Muscle layer of duodenum (tissue), 2 donors: ENCODE measurements around the gene CLTCL1.
A peak's percentile ranks its signal among the peaks of the same experiment; 100 is the strongest.

Source experiments
- H3K27ac ChIP-seq: one replicate; pipeline ENCODE4 v1.7.0; 2013; ENCODE audit warnings: mild to moderate bottlenecking, low read length
- H3K27me3 ChIP-seq: one replicate; pipeline ENCODE4 v1.7.0; 2013; ENCODE audit warnings: low read depth, mild to moderate bottlenecking, control low read depth, low read length
- H3K36me3 ChIP-seq, 2 donors: one replicate each; pipeline ENCODE4 v1.7.0; 2013; ENCODE audit warnings: low read length in 2 of 2, control low read depth in 1 of 2, mild to moderate bottlenecking in 1 of 2; ENCODE audit not compliant: insufficient read depth in 2 of 2, control insufficient read depth in 1 of 2
- H3K4me1 ChIP-seq, 2 donors: one replicate each; pipeline ENCODE4 v1.7.0; 2013; ENCODE audit warnings: low read length in 2 of 2, mild to moderate bottlenecking in 2 of 2, control low read depth in 1 of 2, moderate library complexity in 1 of 2; ENCODE audit not compliant: insufficient read depth in 2 of 2, control insufficient read depth in 1 of 2
- H3K4me3 ChIP-seq, 2 donors: one replicate each; pipeline ENCODE4 v1.7.0; 2013; ENCODE audit warnings: low read length in 2 of 2, low read depth in 1 of 2, mild to moderate bottlenecking in 1 of 2
- H3K9me3 ChIP-seq, 2 donors: one replicate each; pipeline ENCODE4 v1.7.0; 2013; ENCODE audit warnings: low read length in 2 of 2, control low read depth in 1 of 2, mild to moderate bottlenecking in 1 of 2; ENCODE audit not compliant: control insufficient read depth in 1 of 2
- donor health status: healthy.

The CLTCL1 gene

GRCh38 chr22:19178657-19179496, 112.6 kb downstream of the CLTCL1 start, which contains the start of gene SLC25A1:
TSS of gene SLC25A1 (minus strand) at chr22:19178736. CDS start at chr22:19178673, 63 bp downstream.
- no peaks in the 10 kb centered on the region for H3K36me3 ChIP-seq
- H3K9me3 ChIP-seq, result no peaks in the 10 kb centered on the region
- H3K4me3 ChIP-seq, result peak within 1 kb of the TSS; percentile 47 to 80
- peaks cover 3 to 39% of the 10 kb centered on the region in 2 donors for H3K4me1 ChIP-seq
- no peaks in the 10 kb centered on the region for H3K27me3 ChIP-seq
- H3K27ac ChIP-seq, result peak within 1 kb of the TSS; percentile 45

GRCh38 chr22:19178065-19178656, 113.4 kb downstream of the CLTCL1 start:
- Histone ChIP-seq H3K4me1 (peaks cover 3 to 46% of the 10 kb centered on the region in 2 donors), H3K4me3 (peak overlapping the region; percentile 30 to 80), H3K27me3 (no peaks in the 10 kb centered on the region), H3K27ac (no peak overlapping the region), H3K36me3 (no peaks in the 10 kb centered on the region), H3K9me3 (no peaks in the 10 kb centered on the region)

- Histone ChIP-seq H3K4me1 (peaks cover 6 to 54% of the 10 kb centered on the region in 2 donors), H3K4me3 (peak overlapping the region; percentile 30 to 80), H3K27ac (no peak overlapping the region), H3K27me3 (no peaks in the 10 kb centered on the region), H3K36me3 (no peaks in the 10 kb centered on the region), H3K9me3 (no peaks in the 10 kb centered on the region)
These were observed 114.1 kb downstream of the CLTCL1 start for GRCh38 chr22:19177164-19178064.

- H3K27me3 ChIP-seq, result no peaks in the 10 kb centered on the region
- no peak overlapping the region for H3K27ac ChIP-seq
- no peaks in the 10 kb centered on the region for H3K36me3 ChIP-seq
- H3K9me3 ChIP-seq, result no peaks in the 10 kb centered on the region
- no peak overlapping the region for H3K4me3 ChIP-seq
- H3K4me1 ChIP-seq, result peaks cover 9 to 59% of the 10 kb centered on the region in 2 donors
These were observed 114.8 kb downstream of the CLTCL1 start for GRCh38 chr22:19176732-19177131.

GRCh38 chr22:19176175-19176643, 115.3 kb downstream of the CLTCL1 start:
- H3K4me1 ChIP-seq, result peaks cover 9 to 59% of the 10 kb centered on the region in 2 donors
- no peaks in the 10 kb centered on the region for H3K27me3 ChIP-seq
- no peaks in the 10 kb centered on the region for H3K36me3 ChIP-seq
- no peak overlapping the region for H3K27ac ChIP-seq
- no peaks in the 10 kb centered on the region for H3K9me3 ChIP-seq
- H3K4me3 ChIP-seq, result no peak overlapping the region

- Histone ChIP-seq H3K4me1 (peaks cover 9 to 63% of the 10 kb centered on the region in 2 donors), H3K36me3 (no peaks in the 10 kb centered on the region), H3K27me3 (no peaks in the 10 kb centered on the region), H3K27ac (no peak overlapping the region), H3K9me3 (no peaks in the 10 kb centered on the region), H3K4me3 (no peak overlapping the region)
These were observed 115.8 kb downstream of the CLTCL1 start for GRCh38 chr22:19175602-19176174.

- Histone ChIP-seq H3K4me1 (peaks cover 13 to 67% of the 10 kb centered on the region in 2 donors), H3K4me3 (no peak overlapping the region), H3K9me3 (no peaks in the 10 kb centered on the region), H3K36me3 (no peaks in the 10 kb centered on the region), H3K27me3 (no peaks in the 10 kb centered on the region), H3K27ac (no peak overlapping the region)
These were observed 116.4 kb downstream of the CLTCL1 start for GRCh38 chr22:19175026-19175601.

GRCh38 chr22:19174106-19175025, 117.2 kb downstream of the CLTCL1 start:
- Histone ChIP-seq H3K9me3 (no peaks in the 10 kb centered on the region), H3K4me1 (peaks cover 10 to 62% of the 10 kb centered on the region in 2 donors), H3K27ac (no peak overlapping the region), H3K4me3 (no peak overlapping the region), H3K27me3 (peaks cover 4% of the 10 kb centered on the region), H3K36me3 (no peaks in the 10 kb centered on the region)

- Histone ChIP-seq H3K9me3 (no peaks in the 10 kb centered on the region), H3K27ac (no peak overlapping the region), H3K4me3 (peak overlapping the region in 1 of 2 donors; percentile 63), H3K36me3 (no peaks in the 10 kb centered on the region), H3K27me3 (peaks cover 15% of the 10 kb centered on the region), H3K4me1 (peaks cover 10 to 58% of the 10 kb centered on the region in 2 donors)
These were observed 118.2 kb downstream of the CLTCL1 start for GRCh38 chr22:19173047-19174035.
